ENCODE data around the gene TBCD.

DNA sequence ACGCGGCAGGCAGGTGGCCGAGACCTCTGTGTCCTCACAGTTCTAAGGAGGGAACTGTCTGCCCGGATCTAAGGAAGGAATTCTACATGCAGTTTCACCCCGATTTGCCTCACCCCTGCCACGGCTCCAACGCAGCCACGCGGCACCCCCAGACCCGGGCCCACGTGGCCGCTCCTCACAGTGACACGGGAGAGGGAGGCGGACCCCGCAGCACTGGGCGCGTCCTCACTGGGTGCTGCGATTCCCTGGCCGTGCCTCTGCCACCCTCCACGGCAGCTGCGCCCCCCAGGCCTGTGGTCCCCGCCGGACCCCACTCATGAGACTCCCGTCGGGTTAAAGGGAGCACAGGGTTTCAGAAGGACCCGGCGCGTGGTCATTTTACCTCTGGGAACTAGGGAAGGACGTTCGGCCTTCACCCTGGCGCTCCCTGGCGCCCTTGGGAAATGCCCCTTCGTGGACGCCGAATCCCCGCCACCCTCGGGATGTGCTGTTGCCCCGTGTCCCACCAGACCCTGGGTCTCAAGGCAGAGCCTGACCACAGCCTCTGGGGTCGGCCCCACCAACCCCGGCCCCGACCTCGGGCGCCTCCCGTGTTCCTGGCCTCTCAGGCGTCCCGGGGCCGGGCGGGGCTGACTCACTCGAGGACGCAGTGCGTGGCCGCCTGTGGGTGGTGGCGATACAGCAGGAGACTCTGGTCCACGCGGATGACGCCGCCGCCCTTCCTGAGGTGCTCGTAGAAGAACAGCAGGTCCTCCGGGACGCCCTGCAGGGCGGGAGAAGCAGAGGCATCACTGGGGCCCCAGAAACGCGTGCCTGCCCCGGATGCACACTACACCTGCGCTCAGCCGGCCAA is 208.8 kb downstream of the TBCD start:
- TF ChIP-seq, protein P1, sequence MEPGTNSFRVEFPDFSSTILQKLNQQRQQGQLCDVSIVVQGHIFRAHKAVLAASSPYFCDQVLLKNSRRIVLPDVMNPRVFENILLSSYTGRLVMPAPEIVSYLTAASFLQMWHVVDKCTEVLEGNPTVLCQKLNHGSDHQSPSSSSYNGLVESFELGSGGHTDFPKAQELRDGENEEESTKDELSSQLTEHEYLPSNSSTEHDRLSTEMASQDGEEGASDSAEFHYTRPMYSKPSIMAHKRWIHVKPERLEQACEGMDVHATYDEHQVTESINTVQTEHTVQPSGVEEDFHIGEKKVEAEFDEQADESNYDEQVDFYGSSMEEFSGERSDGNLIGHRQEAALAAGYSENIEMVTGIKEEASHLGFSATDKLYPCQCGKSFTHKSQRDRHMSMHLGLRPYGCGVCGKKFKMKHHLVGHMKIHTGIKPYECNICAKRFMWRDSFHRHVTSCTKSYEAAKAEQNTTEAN (CRISPR knock-in tag; IDR thresholded peaks at IDR 0.05) = no peak
- TF ChIP-seq, protein P2, sequence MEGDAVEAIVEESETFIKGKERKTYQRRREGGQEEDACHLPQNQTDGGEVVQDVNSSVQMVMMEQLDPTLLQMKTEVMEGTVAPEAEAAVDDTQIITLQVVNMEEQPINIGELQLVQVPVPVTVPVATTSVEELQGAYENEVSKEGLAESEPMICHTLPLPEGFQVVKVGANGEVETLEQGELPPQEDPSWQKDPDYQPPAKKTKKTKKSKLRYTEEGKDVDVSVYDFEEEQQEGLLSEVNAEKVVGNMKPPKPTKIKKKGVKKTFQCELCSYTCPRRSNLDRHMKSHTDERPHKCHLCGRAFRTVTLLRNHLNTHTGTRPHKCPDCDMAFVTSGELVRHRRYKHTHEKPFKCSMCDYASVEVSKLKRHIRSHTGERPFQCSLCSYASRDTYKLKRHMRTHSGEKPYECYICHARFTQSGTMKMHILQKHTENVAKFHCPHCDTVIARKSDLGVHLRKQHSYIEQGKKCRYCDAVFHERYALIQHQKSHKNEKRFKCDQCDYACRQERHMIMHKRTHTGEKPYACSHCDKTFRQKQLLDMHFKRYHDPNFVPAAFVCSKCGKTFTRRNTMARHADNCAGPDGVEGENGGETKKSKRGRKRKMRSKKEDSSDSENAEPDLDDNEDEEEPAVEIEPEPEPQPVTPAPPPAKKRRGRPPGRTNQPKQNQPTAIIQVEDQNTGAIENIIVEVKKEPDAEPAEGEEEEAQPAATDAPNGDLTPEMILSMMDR (IDR thresholded peaks at IDR 0.05) = no peak
- TF ChIP-seq ZNF396 (CRISPR knock-in tag; IDR thresholded peaks at IDR 0.05; ENCODE audit: borderline replicate concordance) (no peak), ZNF232 (CRISPR knock-in tag; IDR thresholded peaks at IDR 0.05) (no peak), CREB1 (CRISPR knock-in tag; IDR thresholded peaks at IDR 0.05) (no peak), TCF7 (CRISPR knock-in tag; IDR thresholded peaks at IDR 0.05; ENCODE audit: low read depth) (no peak), OVOL2 (CRISPR knock-in tag; IDR thresholded peaks at IDR 0.05; ENCODE audit: borderline replicate concordance) (no peak), NR2C2 (CRISPR knock-in tag; IDR thresholded peaks at IDR 0.05) (no peak), ZNF138 (CRISPR knock-in tag; conservative IDR thresholded peaks at IDR 0.05) (no peak)
- TF ChIP-seq, protein P3, sequence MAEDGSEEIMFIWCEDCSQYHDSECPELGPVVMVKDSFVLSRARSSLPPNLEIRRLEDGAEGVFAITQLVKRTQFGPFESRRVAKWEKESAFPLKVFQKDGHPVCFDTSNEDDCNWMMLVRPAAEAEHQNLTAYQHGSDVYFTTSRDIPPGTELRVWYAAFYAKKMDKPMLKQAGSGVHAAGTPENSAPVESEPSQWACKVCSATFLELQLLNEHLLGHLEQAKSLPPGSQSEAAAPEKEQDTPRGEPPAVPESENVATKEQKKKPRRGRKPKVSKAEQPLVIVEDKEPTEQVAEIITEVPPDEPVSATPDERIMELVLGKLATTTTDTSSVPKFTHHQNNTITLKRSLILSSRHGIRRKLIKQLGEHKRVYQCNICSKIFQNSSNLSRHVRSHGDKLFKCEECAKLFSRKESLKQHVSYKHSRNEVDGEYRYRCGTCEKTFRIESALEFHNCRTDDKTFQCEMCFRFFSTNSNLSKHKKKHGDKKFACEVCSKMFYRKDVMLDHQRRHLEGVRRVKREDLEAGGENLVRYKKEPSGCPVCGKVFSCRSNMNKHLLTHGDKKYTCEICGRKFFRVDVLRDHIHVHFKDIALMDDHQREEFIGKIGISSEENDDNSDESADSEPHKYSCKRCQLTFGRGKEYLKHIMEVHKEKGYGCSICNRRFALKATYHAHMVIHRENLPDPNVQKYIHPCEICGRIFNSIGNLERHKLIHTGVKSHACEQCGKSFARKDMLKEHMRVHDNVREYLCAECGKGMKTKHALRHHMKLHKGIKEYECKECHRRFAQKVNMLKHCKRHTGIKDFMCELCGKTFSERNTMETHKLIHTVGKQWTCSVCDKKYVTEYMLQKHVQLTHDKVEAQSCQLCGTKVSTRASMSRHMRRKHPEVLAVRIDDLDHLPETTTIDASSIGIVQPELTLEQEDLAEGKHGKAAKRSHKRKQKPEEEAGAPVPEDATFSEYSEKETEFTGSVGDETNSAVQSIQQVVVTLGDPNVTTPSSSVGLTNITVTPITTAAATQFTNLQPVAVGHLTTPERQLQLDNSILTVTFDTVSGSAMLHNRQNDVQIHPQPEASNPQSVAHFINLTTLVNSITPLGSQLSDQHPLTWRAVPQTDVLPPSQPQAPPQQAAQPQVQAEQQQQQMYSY (CRISPR knock-in tag; IDR thresholded peaks at IDR 0.05) = no peak
- TF ChIP-seq, protein P4, sequence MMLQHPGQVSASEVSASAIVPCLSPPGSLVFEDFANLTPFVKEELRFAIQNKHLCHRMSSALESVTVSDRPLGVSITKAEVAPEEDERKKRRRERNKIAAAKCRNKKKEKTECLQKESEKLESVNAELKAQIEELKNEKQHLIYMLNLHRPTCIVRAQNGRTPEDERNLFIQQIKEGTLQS (CRISPR knock-in tag; conservative IDR thresholded peaks at IDR 0.05) = no peak
